Breast epithelium (tissue), 3 donors: Measurements from ENCODE around the gene LCN6.

ENCODE experiments used
- POLR2A ChIP-seq: fragments of 450-650 bp; IDR thresholded peaks from one replicate; pipeline ENCODE4 v1.6.1; 2016; ENCODE audit warnings: antibody characterized with exemption, mild to moderate bottlenecking, moderate library complexity
- TF ChIP-seq, protein P1 (sequence below), 3 donors: fragments of 450-650 bp; IDR thresholded peaks; one replicate each; pipeline ENCODE4 v1.5.1; 2016 to 2017; ENCODE audit warnings: antibody characterized with exemption in 3 of 3, mild to moderate bottlenecking in 3 of 3, moderate library complexity in 3 of 3

DNA sequence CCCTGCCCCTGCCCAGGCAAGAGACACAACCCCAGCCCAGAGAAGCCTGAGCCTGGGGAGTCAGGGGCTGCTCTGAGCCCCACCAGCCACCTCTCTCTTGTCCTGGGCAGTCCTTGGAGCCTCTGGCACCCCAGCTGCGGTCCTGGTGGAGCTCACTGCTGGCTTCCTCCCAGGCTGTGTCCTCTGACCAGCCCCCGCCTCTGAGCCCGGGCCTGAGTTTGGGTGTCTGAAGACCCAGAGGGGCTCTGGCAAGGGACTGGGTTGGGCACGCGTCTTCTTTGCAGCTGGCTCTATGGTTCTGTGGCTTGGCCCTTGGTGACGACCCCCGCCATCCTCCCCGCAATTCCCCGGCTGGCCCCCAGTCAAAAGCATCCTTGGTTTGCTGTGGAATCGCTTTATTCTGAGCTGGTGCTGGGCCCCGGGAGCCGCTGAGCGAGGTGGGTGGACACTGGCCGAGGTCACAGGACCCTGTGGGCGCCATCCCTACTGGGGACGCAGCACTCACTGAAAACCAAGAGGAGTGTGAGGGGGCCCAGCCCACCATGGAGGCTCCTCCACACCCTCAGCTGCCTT is 4.6 kb downstream of the LCN6 start:
- no peak for TF ChIP-seq POLR2A
- TF ChIP-seq, protein P1, sequence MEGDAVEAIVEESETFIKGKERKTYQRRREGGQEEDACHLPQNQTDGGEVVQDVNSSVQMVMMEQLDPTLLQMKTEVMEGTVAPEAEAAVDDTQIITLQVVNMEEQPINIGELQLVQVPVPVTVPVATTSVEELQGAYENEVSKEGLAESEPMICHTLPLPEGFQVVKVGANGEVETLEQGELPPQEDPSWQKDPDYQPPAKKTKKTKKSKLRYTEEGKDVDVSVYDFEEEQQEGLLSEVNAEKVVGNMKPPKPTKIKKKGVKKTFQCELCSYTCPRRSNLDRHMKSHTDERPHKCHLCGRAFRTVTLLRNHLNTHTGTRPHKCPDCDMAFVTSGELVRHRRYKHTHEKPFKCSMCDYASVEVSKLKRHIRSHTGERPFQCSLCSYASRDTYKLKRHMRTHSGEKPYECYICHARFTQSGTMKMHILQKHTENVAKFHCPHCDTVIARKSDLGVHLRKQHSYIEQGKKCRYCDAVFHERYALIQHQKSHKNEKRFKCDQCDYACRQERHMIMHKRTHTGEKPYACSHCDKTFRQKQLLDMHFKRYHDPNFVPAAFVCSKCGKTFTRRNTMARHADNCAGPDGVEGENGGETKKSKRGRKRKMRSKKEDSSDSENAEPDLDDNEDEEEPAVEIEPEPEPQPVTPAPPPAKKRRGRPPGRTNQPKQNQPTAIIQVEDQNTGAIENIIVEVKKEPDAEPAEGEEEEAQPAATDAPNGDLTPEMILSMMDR (IDR thresholded peaks at IDR 0.05), result no peak
